SK-N-MC (cell line): ENCODE data around the gene MRPL49.

ENCODE experiments used
- DNase-seq: peaks from one replicate; pipeline ENCODE4 v3.0.0-alpha.2; 2011; ENCODE audit warnings: low read depth, low spot score
- H3K27ac ChIP-seq: fragments of 200-600 bp; sonication (generic); 2 replicates; pipeline ENCODE4 v1.5.1; 2016; ENCODE audit warnings: mixed run types
- H3K36me3 ChIP-seq: fragments of 200-600 bp; sonication (generic); 2 replicates; pipeline ENCODE4 v1.6.1; 2017; ENCODE audit warnings: antibody characterized with exemption, low read length, mixed read lengths; ENCODE audit not compliant: insufficient read depth
- H3K4me3 ChIP-seq: fragments of 200-600 bp; sonication (generic); 2 replicates; pipeline ENCODE4 v1.5.1; 2016
- H3K9ac ChIP-seq: fragments of 200-600 bp; sonication (generic); 2 replicates; pipeline ENCODE4 v1.8.0; 2017; ENCODE audit warnings: mixed run types, mixed read lengths; ENCODE audit not compliant: insufficient read length
- H3K9me3 ChIP-seq: fragments of 200-600 bp; sonication (generic); 2 replicates; pipeline ENCODE4 v1.6.1; 2017; ENCODE audit warnings: low read depth, mild to moderate bottlenecking, antibody characterized with exemption, low read length, moderate library complexity, mixed read lengths
- EZH2 ChIP-seq: fragments of 200-600 bp; sonication (generic); IDR thresholded peaks from one replicate; pipeline ENCODE4 v1.6.1; 2017; ENCODE audit warnings: antibody characterized with exemption
- FOXP2 ChIP-seq: optimal IDR thresholded peaks from 2 replicates; pipeline ENCODE3; 2011; ENCODE audit warnings: mild to moderate bottlenecking, moderate library complexity; ENCODE audit not compliant: insufficient read depth; ENCODE audit errors: extremely low read length, control extremely low read depth
- POLR2AphosphoS5 ChIP-seq: IDR thresholded peaks from 2 replicates; pipeline ENCODE4 v1.6.1; 2012; ENCODE audit warnings: mild to moderate bottlenecking, low read depth, low read length, borderline replicate concordance

Gene MRPL49

DNA sequence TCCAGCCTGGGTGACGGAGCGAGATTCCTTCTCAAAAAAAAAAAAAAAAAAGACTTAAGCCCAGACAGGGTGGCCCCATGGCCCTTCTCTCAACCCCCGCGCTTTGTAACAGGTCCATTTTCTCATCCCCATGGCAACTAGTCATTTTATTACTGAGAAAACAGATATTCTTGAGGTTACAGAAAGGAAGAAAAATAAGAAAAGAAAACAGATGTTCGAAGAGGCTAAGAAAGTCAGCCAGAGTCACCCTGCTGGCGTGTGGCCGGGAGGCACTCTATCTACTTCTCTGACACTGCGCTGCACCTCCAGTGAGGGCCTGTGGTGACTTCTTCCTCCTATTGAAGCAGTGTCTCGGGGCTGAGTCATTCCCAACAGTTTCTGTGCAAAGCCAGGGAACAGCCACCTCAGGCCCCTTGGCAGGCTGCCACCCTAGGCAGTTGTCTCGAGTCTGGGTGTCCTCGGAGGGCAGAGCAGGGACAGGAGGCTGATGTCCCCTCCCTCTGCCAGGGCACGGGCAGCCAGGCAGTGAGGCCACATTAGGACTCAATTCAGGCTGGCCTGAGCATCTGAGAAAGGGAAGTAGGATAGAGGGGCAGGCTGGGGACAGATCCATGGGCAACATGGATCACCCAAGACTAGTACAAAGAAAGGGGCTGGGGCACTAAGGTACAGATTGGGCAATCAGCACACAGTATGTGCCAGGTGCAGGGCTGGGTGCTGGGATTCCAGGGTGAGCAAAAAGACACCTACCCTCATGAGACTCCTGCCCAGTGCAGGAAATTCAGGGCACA is 28.6 kb downstream of the MRPL49 start:
- DNase-seq = no peak
- Histone ChIP-seq H3K36me3 (no peaks in the 10 kb centered on the region), H3K9ac (no peak overlapping the region), H3K27ac (no peak overlapping the region), H3K4me3 (no peak overlapping the region), H3K9me3 (no peaks in the 10 kb centered on the region)
- TF ChIP-seq POLR2AphosphoS5 = no peak
- TF ChIP-seq FOXP2 = no peak
- no peak for TF ChIP-seq EZH2

DNA sequence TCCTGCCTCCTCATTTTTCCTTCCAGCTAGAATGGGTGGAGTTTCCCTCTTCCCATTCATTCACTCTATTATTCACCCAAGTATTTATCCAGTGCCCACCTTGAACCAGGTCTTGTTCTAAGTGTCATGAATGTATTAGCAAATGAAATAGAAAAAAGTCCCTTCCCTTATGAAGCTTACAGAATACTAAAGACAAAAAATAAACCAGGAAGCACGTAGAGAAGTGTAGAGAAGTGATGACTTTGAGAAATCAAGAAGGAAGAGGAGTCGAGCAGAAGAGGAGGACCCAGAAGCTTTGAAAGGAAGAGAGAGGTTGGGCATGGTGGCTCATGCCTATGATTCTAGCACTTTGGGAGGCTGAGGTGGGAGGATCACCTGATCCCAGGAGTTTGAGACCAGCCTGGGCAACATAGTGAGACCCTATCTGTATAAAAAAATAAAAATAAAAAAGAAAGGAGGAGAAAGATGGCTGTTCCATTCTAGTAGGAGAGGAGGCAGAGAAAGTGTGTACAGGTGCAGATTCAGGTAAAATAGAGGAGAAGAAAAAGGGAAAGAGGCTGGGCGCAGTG is 29.3 kb downstream of the MRPL49 start:
- H3K9me3 ChIP-seq = no peaks in the 10 kb centered on the region
- no peak overlapping the region for H3K9ac ChIP-seq
- DNase-seq = no peak
- TF ChIP-seq EZH2 (no peak), FOXP2 (no peak), POLR2AphosphoS5 (no peak)
- H3K27ac ChIP-seq = no peak overlapping the region
- no peak overlapping the region for H3K4me3 ChIP-seq
- no peaks in the 10 kb centered on the region for H3K36me3 ChIP-seq

- H3K9me3 ChIP-seq = no peaks in the 10 kb centered on the region
- no peak overlapping the region for H3K27ac ChIP-seq
- no peak overlapping the region for H3K9ac ChIP-seq
- H3K36me3 ChIP-seq = no peaks in the 10 kb centered on the region
- no peak for DNase-seq
- no peak overlapping the region for H3K4me3 ChIP-seq
- no peak for TF ChIP-seq EZH2
- TF ChIP-seq FOXP2 = no peak
- no peak for TF ChIP-seq POLR2AphosphoS5
Measured at GRCh38 chr11:65152122-65152521, 30.0 kb downstream of the MRPL49 start.

GRCh38 chr11:65156256-65156655 is 34.1 kb downstream of the MRPL49 start:
- TF ChIP-seq EZH2 (no peak), POLR2AphosphoS5 (no peak), FOXP2 (no peak)
- Histone ChIP-seq H3K4me3 (no peak overlapping the region), H3K36me3 (no peaks in the 10 kb centered on the region), H3K9ac (no peak overlapping the region), H3K9me3 (no peaks in the 10 kb centered on the region), H3K27ac (no peak overlapping the region)
- DNase-seq = no peak

DNA sequence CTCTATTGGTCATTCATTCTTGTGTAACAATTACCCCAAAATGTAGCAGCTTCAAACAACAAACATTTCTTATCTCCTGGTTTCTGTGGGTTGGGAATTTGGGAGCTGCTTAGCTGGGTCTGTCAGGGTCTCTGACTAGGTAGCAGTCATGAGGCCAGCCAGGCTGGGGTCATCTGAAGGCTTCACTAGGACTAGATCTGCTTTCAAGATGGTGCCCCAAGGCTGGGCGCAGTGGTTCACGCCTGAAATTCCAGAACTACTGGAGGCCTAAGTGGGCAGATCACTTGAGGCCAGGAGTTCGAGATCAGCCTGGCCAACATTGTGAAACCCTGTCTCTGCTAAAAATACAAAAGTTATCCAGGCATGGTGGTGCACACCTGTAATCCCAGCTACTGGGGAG is 34.8 kb downstream of the MRPL49 start:
- Histone ChIP-seq H3K36me3 (no peaks in the 10 kb centered on the region), H3K9ac (no peak overlapping the region), H3K4me3 (no peak overlapping the region), H3K27ac (no peak overlapping the region), H3K9me3 (no peaks in the 10 kb centered on the region)
- no peak for DNase-seq
- TF ChIP-seq POLR2AphosphoS5 = no peak
- TF ChIP-seq EZH2 = no peak
- TF ChIP-seq FOXP2 = no peak

DNA sequence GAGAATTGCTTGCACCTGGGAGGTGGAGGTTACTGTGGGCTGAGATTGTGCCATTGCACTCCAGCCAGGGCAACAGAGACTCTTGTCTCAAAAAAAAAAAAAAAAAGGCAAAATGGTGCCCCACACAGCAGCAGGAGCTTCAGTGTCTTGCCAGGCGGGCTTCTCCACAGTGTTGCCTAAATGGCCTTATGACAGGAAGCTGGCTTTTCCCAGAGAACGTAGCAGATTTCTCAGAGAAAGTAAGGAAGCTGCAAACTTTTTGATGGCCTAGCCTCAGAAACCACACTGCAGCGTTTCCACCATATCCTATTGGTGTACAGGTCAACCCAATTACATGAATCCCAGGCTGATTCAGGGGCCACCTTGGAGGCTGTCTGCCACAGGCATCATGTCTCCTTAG is 35.2 kb downstream of the MRPL49 start:
- Histone ChIP-seq H3K27ac (no peak overlapping the region), H3K4me3 (no peak overlapping the region), H3K9ac (no peak overlapping the region), H3K36me3 (no peaks in the 10 kb centered on the region), H3K9me3 (no peaks in the 10 kb centered on the region)
- DNase-seq = no peak
- no peak for TF ChIP-seq FOXP2
- no peak for TF ChIP-seq EZH2
- no peak for TF ChIP-seq POLR2AphosphoS5

GRCh38 chr11:65159012-65159411 is 36.9 kb downstream of the MRPL49 start:
- no peak overlapping the region for H3K9ac ChIP-seq
- no peak for DNase-seq
- no peaks in the 10 kb centered on the region for H3K36me3 ChIP-seq
- H3K9me3 ChIP-seq = no peaks in the 10 kb centered on the region
- H3K4me3 ChIP-seq = no peak overlapping the region
- TF ChIP-seq EZH2 (no peak), POLR2AphosphoS5 (no peak), FOXP2 (no peak)
- no peak overlapping the region for H3K27ac ChIP-seq

GRCh38 chr11:65160643-65161042 is 38.5 kb downstream of the MRPL49 start:
- H3K9ac ChIP-seq = no peak overlapping the region
- H3K4me3 ChIP-seq = no peak overlapping the region
- H3K27ac ChIP-seq = no peak overlapping the region
- no peaks in the 10 kb centered on the region for H3K9me3 ChIP-seq
- no peak for TF ChIP-seq FOXP2
- no peak for TF ChIP-seq EZH2
- no peak for TF ChIP-seq POLR2AphosphoS5
- H3K36me3 ChIP-seq = no peaks in the 10 kb centered on the region
- no peak for DNase-seq

DNA sequence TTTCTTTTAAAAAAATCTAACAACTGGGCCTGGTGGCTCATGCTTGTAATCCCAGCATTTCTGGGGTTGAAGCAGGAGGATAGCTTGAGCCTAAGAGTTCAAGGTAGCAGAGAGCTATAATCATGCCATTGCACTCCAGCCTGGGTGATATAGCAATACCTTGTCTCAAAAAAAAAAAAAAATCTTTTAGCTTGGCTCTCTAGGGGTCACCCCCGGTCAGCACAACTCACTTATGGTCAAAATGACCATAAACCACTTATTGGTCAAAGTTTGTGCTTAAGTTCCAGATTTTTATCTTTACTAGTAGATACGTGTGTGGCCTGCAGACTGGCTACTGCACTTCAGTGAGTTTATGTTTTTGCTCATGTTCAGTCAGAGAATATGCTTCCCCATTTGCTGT is 41.6 kb downstream of the MRPL49 start:
- DNase-seq = no peak
- Histone ChIP-seq H3K9ac (no peak overlapping the region), H3K4me3 (no peak overlapping the region), H3K27ac (no peak overlapping the region), H3K9me3 (no peaks in the 10 kb centered on the region), H3K36me3 (no peaks in the 10 kb centered on the region)
- no peak for TF ChIP-seq EZH2
- TF ChIP-seq FOXP2 = no peak
- TF ChIP-seq POLR2AphosphoS5 = no peak
